NCI-H82 treated with DMSO at 0.1 percent for 48 hours (cell line): Measurements from ENCODE around the gene SASH1.

ENCODE experiments used
- DNase-seq: peaks from one replicate; lab custom pipeline; 2025; ENCODE audit not compliant: unreplicated experiment; lab: John Stamatoyannopoulos, UW

The SASH1 gene

GRCh38 chr6:148491638-148492251, 149.1 kb downstream of the SASH1 start:
- DNase-seq, result no peak

- no peak for DNase-seq
Measured at GRCh38 chr6:148492654-148493290, 150.1 kb downstream of the SASH1 start.

- DNase-seq, result no peak
Measured at GRCh38 chr6:148493424-148493823, 150.8 kb downstream of the SASH1 start.

- no peak for DNase-seq
Measured at GRCh38 chr6:148494226-148494625, 151.6 kb downstream of the SASH1 start.

GRCh38 chr6:148495029-148495428, 152.4 kb downstream of the SASH1 start:
- DNase-seq, result no peak

- DNase-seq, result no peak
Measured at GRCh38 chr6:148497257-148497656, 154.6 kb downstream of the SASH1 start.

GRCh38 chr6:148497717-148498116, 155.1 kb downstream of the SASH1 start:
- no peak for DNase-seq

GRCh38 chr6:148500402-148500801, 157.8 kb downstream of the SASH1 start:
- DNase-seq, result no peak

- DNase-seq, result no peak
Measured at GRCh38 chr6:148501178-148501590, 158.5 kb downstream of the SASH1 start.

- no peak for DNase-seq
Measured at GRCh38 chr6:148502083-148502772, 159.6 kb downstream of the SASH1 start.

- DNase-seq, result no peak
Measured at GRCh38 chr6:148502773-148503135, 160.1 kb downstream of the SASH1 start.

GRCh38 chr6:148503703-148504102, 161.1 kb downstream of the SASH1 start:
- DNase-seq, result no peak

- no peak for DNase-seq
Measured at GRCh38 chr6:148507774-148508173, 165.1 kb downstream of the SASH1 start.

GRCh38 chr6:148508401-148509041, 165.9 kb downstream of the SASH1 start:
- no peak for DNase-seq

GRCh38 chr6:148509119-148509799, 166.6 kb downstream of the SASH1 start:
- peak; percentile 39 for DNase-seq

GRCh38 chr6:148509800-148510581, 167.4 kb downstream of the SASH1 start:
- DNase-seq, result peak; percentile 39

- DNase-seq, result no peak
Measured at GRCh38 chr6:148513145-148514071, 170.8 kb downstream of the SASH1 start.

- no peak for DNase-seq
Measured at GRCh38 chr6:148514091-148514845, 171.6 kb downstream of the SASH1 start.

- DNase-seq, result no peak
Measured at GRCh38 chr6:148516217-148516616, 173.6 kb downstream of the SASH1 start.
